ENCODE results near the gene SEMA3E.

- TF ChIP-seq POLR2A (IDR thresholded peaks at IDR 0.05), result no peak
- no peak for TF ChIP-seq CTCF (IDR thresholded peaks at IDR 0.05)
Observed at GRCh38 chr7:83534488-83534887, 114.5 kb downstream of the SEMA3E start.
